NCI-H526 (cell line): ENCODE data around the gene PBXIP1.

Experiments used
- DNase-seq, 2 experiments: peaks; one replicate each; lab custom pipeline; 2025; lab: John Stamatoyannopoulos, UW

Gene PBXIP1

GRCh38 chr1:154955718-154956543 is at the start of gene PBXIP1:
Gene PBXIP1, minus strand, starts transcription at chr1:154956099. Its CDS starts 2,378 bp downstream, at chr1:154953721.
- peak; percentile 98 to 99 for DNase-seq

DNA sequence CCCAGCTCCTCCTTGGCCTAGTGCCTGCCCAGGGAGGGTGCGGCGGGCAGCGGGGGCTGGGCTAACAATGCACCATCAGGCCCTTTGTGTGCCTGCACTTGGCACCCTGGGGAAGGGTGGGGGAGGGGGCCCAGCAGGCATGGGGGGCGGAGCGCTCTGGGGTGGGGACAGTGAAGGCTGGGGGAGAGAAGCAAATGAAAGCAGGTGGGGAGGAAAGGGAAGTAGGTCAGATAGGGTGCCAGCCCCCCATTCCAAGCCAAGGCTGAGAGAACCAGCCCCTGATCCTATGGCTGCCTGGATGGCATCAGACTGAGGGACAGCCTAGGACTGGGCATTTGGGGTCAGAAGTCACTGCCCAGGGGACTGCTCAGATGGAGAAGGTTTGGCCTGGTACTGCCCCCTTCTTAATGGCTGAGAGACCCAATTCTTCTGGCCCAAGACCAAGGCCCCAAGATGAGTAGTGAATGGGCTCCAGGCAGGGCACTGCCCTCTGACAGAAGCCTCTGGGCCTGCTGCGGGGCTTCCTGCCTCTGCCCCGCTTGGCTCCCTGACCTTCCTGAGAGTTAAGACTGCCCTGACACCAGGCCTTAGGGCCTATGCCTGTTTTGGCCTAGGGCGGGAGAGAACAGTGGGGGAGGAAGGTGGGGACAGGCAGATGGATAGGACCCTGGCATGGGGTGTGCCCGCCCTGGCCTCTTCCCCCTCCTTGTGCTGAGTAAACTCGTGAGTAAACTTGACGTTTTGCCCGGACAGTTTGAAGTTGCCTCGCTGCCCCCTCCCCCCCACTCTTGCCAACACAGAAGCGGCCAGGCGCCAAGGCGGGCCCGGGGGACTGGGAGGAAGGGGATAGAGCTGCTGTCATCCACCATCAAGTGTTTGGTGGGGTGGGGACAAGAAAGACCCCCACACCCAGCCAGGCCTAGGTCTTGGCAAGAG is 49.4 kb upstream of the PBXIP1 start:
- no peak for DNase-seq

DNA sequence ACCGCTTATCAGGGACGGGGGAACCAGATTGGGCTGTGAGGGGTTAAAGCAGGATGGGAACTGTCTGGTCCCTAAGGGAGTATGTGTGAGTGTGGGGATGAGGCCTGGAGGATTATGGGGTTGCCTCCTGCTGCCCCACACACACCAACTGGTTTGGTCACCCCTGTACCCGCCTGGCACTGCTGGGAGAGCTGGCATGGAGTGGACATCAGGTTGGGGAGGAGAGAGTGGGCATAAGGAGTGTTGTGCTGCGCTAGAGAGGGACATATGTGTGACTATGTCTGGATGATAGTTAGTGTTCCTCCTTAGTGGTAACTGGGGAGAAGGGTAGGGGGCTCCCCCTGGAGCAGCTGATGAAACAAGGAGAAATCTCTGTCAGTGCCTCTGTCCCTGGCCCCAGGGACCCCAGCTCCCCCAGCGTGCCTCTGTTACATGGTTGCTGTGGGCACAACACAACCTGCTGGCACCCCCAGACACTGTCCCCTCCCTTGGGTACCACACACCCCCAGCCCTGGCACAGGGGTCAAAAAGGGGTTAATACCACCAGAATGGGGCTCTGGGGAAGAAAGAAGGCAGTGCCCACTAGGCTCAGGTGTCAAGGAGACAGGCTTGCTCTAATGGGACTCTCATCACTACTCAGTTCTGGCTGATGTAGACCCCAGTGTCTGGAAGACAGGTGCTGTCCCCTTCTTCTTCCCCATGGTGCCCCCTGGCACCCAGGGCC is 48.6 kb upstream of the PBXIP1 start:
- DNase-seq: peak in 1 of 2 experiments; percentile 75

GRCh38 chr1:155003766-155004351 is 48.0 kb upstream of the PBXIP1 start:
- peak; percentile 48 to 77 for DNase-seq

DNA sequence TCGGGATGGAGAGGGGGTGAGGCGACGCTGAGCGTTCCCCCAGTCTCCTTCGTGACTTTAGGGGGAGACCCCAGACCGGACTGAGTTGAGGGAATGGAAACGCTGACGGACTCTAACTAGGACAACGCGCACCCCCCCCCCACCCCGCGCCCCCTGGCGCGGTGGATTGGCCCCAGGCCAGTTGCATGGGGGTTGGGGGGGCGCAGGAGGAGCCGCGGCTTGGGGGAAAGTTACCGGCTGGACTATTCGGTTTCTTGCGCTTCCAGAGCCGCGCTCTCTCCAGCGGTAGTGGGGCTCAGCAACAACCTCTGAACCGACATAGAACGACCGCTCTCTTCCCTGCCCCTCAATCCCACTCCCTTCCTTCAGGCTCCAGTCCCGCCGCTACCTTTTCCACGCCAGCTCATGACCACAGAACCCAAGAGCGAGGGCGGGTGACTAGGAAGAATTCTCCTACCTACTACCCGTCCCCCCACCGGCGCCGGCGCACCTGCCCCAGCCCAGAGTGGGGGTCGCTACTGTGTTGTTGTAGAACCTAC is 47.4 kb upstream of the PBXIP1 start:
- peak; percentile 63 to 79 for DNase-seq

- peak; percentile 66 to 79 for DNase-seq
Measured at GRCh38 chr1:155002464-155003226, 46.7 kb upstream of the PBXIP1 start, which contains the start of gene ZBTB7B. Gene ZBTB7B, plus strand, starts transcription at chr1:155002802. Its CDS starts 11,859 bp downstream, at chr1:155014661.

GRCh38 chr1:155001675-155002463 is 46.0 kb upstream of the PBXIP1 start:
- peak; percentile 100 for DNase-seq

DNA sequence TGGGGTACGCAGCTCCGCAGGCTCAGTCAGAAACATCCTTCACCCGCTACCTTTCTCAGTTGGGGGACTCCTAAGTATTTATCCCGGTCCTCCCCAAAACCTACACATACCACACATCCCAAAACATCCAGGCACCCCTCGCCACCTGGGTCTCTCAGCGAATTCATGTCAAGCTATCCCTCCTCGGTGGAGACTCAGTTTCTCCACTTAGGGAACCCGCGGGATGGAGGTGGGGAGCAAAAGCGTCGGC is 45.5 kb upstream of the PBXIP1 start:
- DNase-seq: peak in 1 of 2 experiments; percentile 95

GRCh38 chr1:155000726-155001424 is 45.0 kb upstream of the PBXIP1 start:
- peak; percentile 98 to 100 for DNase-seq

DNA sequence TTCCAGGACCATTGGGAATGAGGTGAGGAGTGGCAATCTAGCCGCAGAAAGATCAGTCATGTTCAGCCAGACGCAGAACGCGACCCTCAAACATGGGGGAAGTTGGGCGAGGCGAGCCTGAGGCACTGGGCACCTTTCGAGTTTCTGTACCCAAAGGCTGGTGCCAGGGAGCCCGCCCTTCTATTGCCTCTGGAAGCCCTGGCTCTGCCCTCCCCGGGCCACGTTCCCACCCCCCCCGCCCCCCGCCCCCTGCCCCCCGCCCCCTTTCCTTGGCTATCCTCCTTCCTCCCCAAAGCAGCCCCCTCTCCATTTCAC is 44.5 kb upstream of the PBXIP1 start:
- no peak for DNase-seq

GRCh38 chr1:154999571-155000410 is 43.9 kb upstream of the PBXIP1 start:
- DNase-seq: peak; percentile 83 to 95

- DNase-seq: peak; percentile 97 to 98
Measured at GRCh38 chr1:154998818-154999570, 43.1 kb upstream of the PBXIP1 start.

DNA sequence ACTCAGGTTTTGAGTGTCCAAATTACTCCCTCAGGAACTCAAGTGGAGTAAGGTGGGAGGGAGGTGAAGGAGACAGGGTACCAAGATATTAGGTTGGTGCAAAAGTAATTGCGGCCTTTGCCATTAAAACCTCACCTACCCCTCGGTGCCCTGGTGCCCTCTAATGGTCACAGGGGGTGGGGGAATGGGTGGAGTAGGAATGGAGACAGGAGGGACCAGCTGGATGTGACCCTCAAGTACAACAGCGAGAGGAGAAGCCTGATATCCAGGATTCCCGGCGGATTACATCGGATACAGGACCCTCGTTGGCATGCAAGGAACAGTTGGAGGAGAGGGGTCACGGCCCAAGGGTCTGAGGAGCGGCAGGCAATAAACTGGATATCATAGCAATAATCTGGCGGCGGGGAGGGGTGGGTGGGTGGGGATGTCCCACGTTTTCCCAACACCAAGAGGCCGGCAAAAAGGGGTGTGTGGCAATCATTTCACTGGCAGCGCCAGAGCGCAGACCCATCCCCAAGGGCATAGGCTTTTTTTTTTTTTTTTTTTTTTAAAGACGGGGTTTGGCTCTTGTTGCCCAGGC is 42.4 kb upstream of the PBXIP1 start:
- DNase-seq: no peak

GRCh38 chr1:154996966-154997701 is 41.2 kb upstream of the PBXIP1 start:
- no peak for DNase-seq

- DNase-seq: peak; percentile 68 to 76
Measured at GRCh38 chr1:154995301-154995983, 39.5 kb upstream of the PBXIP1 start.

- no peak for DNase-seq
Measured at GRCh38 chr1:154994591-154994990, 38.7 kb upstream of the PBXIP1 start.
